ENCODE results near the gene MSMO1.

MSMO1 gene

DNA sequence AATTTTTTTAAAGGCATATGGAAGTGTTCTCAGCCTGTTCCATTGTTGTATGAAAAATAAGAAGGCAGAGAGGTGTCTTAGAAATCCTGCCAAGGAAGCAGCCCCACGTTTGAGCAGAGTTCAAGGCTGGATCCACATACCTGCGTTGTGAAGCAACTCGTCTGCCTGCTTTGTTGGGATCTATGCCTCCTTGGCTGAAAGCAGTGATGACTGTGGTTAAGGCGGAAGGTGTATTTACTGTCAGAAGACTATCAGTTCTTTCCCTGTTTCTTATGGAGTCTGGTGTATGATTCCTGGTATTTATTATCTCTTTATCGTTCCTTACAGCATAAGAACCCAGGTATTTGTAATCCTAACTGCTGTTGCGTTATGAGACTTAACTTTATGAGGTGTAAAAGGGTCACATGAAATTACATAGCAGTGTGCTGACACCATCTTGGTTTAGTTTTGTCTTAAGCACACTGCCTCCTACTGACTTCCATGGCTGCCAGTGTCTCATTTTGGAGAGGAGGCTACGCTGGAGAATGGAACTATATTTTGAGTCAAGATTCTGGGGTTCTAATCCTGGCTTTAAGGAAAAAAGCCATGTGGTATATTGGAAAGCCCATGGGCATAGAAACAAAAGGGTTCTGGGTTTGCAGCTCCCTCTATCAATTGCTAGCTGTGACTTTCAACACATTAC lies 3.1 kb upstream of the MSMO1 start:
- in situ Hi-C loops (cut with MboI; ENCODE audit: low pct_unique_long_range_greater_than_20kb, low sequenced_read_pairs, unreplicated experiment): no loop called here

DNA sequence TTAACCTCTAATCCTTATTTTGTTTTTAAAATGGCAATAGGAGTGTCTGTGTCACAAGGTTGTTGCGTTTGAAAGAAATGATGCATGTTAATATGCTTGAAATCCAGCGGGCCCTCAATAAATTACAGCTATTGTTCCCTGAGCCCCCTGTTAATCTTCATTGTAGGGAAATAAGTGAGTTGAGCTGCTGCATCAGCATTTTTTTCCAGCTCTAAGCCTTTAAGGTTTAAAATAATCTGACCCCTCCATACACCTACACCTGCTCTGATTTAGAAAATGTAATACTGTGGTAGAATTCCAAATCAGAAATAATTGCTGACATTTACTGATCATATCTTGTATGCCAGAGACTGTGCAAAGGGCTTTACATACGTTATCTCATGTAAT lies 2.6 kb upstream of the MSMO1 start:
- DNase-seq (ENCODE audit: low spot score): no peak
- TF ChIP-seq, protein P1, sequence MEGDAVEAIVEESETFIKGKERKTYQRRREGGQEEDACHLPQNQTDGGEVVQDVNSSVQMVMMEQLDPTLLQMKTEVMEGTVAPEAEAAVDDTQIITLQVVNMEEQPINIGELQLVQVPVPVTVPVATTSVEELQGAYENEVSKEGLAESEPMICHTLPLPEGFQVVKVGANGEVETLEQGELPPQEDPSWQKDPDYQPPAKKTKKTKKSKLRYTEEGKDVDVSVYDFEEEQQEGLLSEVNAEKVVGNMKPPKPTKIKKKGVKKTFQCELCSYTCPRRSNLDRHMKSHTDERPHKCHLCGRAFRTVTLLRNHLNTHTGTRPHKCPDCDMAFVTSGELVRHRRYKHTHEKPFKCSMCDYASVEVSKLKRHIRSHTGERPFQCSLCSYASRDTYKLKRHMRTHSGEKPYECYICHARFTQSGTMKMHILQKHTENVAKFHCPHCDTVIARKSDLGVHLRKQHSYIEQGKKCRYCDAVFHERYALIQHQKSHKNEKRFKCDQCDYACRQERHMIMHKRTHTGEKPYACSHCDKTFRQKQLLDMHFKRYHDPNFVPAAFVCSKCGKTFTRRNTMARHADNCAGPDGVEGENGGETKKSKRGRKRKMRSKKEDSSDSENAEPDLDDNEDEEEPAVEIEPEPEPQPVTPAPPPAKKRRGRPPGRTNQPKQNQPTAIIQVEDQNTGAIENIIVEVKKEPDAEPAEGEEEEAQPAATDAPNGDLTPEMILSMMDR (IDR thresholded peaks at IDR 0.05; ENCODE audit: extremely low read depth, insufficient read depth, missing control alignments): no peak
- in situ Hi-C loops (cut with MboI; ENCODE audit: low pct_unique_long_range_greater_than_20kb, low sequenced_read_pairs, unreplicated experiment): no loop called here

More for the DNA sequence above, 3.1 kb upstream of the MSMO1 start:
- DNase-seq (ENCODE audit: low spot score): no peak
- TF ChIP-seq, protein P1 (IDR thresholded peaks at IDR 0.05; ENCODE audit: extremely low read depth, insufficient read depth, missing control alignments): no peak

DNA sequence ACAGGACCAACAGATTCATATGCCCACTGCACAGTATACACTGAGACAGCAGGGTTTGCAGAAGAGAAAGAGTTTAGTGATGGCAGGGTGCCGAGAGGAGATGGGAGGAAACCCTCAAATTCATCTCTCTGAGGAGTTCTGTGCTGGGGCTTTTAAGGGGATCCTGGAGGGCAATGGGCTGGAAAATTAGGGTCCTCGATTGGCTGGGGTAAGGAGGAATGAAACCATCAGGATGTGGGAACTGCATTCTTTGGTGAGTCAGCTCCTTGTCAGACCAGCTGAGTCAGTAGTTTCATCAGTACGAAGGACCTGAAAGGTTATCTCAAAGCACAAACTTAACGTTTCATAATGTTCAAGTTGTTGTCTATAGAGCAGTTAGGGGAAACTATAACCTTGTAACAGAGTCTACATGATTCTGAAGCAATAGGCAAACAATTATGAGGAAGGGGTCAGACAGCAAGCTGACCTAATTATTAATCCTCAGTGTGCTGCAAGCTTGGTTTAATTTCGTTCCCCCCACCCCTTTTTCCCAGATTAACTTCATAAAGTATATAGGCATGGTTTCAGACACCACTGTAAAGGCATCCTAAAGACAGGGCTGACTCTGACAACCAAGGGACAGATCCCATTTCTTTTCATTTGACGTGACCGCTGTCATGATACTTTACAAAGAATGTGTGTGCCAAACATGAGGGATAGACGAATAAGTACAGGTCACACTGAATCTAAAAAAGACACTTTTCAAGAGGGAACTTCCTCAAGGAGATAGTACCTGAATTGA lies 1.5 kb upstream of the MSMO1 start:
- in situ Hi-C loops (cut with MboI; ENCODE audit: low pct_unique_long_range_greater_than_20kb, low sequenced_read_pairs, unreplicated experiment): no loop called here
- no peak for DNase-seq (ENCODE audit: low spot score)
- TF ChIP-seq, protein P1 (IDR thresholded peaks at IDR 0.05; ENCODE audit: extremely low read depth, insufficient read depth, missing control alignments): no peak

DNA sequence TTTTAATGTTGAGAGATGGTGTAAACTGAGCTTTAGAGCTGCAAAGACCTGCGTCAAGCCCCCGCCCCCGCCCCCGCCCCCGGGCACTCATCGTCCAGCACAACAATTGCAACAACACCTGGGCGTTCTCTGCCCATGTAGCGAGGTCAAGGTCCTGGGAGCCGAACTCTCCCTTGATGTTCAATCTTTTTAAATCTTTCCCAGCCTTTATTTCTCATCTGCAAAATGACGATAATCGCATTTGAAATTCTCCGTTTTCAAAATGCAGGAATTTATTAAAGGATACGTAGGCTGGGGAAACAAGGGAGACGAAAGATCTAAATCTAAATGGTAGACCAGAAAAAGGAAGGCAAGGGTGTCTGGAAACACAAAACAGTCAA lies 648 bp upstream of the MSMO1 start:
- TF ChIP-seq, protein P1 (IDR thresholded peaks at IDR 0.05; ENCODE audit: extremely low read depth, insufficient read depth, missing control alignments): no peak
- peak; percentile 35 for DNase-seq (ENCODE audit: low spot score)
- in situ Hi-C loops (cut with MboI; ENCODE audit: low pct_unique_long_range_greater_than_20kb, low sequenced_read_pairs, unreplicated experiment): no loop called here

DNA sequence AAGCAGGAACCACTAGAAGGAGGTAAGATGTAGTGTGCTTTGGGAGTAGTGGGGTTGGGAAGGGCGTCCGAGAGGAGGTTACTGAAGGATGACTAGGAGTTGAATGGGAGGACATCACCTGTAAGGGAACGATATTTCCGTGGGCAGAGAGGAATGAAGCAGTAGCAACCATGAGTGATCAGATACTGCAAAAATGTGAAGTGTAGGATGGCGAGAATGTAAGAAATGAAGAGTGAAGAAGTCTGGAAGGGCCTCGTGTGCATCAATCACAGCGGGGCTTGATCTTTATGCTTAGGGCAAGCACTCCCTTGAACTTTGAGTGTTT lies 594 bp downstream of the MSMO1 start:
- TF ChIP-seq, protein P1 (IDR thresholded peaks at IDR 0.05; ENCODE audit: extremely low read depth, insufficient read depth, missing control alignments): no peak
- DNase-seq (ENCODE audit: low spot score): no peak
- in situ Hi-C loops (cut with MboI; ENCODE audit: low pct_unique_long_range_greater_than_20kb, low sequenced_read_pairs, unreplicated experiment): no loop called here

DNA sequence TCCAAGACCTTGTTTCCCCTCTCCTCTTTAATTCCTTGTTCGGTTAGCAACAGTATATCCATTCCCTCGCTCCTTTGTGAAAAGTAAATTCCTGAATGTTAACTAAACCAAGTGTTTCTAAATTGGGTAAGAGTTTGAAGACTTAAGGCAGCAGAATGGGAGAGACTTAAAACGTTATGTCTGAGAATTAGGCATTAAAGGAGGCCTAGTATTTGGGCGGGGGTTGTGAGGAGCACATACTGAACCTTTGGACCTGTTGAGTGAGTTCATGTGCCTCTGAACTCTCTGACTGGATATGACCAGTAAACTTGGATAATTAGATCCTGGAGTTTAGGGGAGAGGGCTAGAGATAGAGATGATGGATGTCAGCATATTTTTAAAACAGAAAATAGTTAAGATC lies 1.2 kb downstream of the MSMO1 start:
- in situ Hi-C loops (cut with MboI; ENCODE audit: low pct_unique_long_range_greater_than_20kb, low sequenced_read_pairs, unreplicated experiment): no loop called here
- TF ChIP-seq, protein P1 (IDR thresholded peaks at IDR 0.05; ENCODE audit: extremely low read depth, insufficient read depth, missing control alignments): no peak
- no peak for DNase-seq (ENCODE audit: low spot score)
